ENCODE results near the gene AP3B1.
A peak's percentile ranks its signal among the peaks of the same experiment; 100 is the strongest.
"Not testable (repeated sequence)": the region's sequence is repeated elsewhere in the genome, so short reads cannot be mapped to it uniquely, and the experiment has no call there.

The AP3B1 gene

GRCh38 chr5:78137290-78137689 lies 157.2 kb downstream of the AP3B1 start:
- DNase-seq: no peak

- DNase-seq: no peak
Observed at GRCh38 chr5:78133423-78133822, 161.1 kb downstream of the AP3B1 start.

GRCh38 chr5:78132507-78132906 lies 162.0 kb downstream of the AP3B1 start:
- peak in 1 of 2 experiments; percentile 11 for DNase-seq

- DNase-seq: peak in 1 of 2 experiments; percentile 70
Observed at GRCh38 chr5:78129597-78129996, 164.9 kb downstream of the AP3B1 start.

- peak in 1 of 2 experiments; percentile 53 for DNase-seq
Observed at GRCh38 chr5:78127875-78128274, 166.6 kb downstream of the AP3B1 start.

- peak in 1 of 2 experiments; percentile 7 for DNase-seq
Observed at GRCh38 chr5:78126536-78126935, 168.0 kb downstream of the AP3B1 start.

- DNase-seq: no peak
Observed at GRCh38 chr5:78116167-78116566, 178.3 kb downstream of the AP3B1 start.

- DNase-seq: no peak
Observed at GRCh38 chr5:78113689-78114264, 180.7 kb downstream of the AP3B1 start.

- no peak for DNase-seq
Observed at GRCh38 chr5:78112931-78113330, 181.6 kb downstream of the AP3B1 start.

- DNase-seq: no peak
Observed at GRCh38 chr5:78109891-78110324, 184.6 kb downstream of the AP3B1 start.

GRCh38 chr5:78108564-78108963 lies 185.9 kb downstream of the AP3B1 start:
- no peak for DNase-seq

- DNase-seq: peak in 1 of 2 experiments; percentile 33
Observed at GRCh38 chr5:78103232-78103918, 191.1 kb downstream of the AP3B1 start.

GRCh38 chr5:78102500-78102899 lies 192.0 kb downstream of the AP3B1 start:
- DNase-seq: no peak

GRCh38 chr5:78095125-78095524 lies 199.4 kb downstream of the AP3B1 start:
- no peak for DNase-seq

- no peak for DNase-seq
Observed at GRCh38 chr5:78090002-78090401, 204.5 kb downstream of the AP3B1 start.

- DNase-seq: no peak
Observed at GRCh38 chr5:78078858-78079257, 215.6 kb downstream of the AP3B1 start.

- DNase-seq: no peak
Observed at GRCh38 chr5:78077369-78078068, 217.0 kb downstream of the AP3B1 start.

- DNase-seq: no peak
Observed at GRCh38 chr5:78076351-78076750, 218.1 kb downstream of the AP3B1 start.

- no peak for DNase-seq
Observed at GRCh38 chr5:78075301-78075700, 219.2 kb downstream of the AP3B1 start.

- not testable (repeated sequence) for DNase-seq
Observed at GRCh38 chr5:78070691-78071090, 223.8 kb downstream of the AP3B1 start.

- DNase-seq: not testable (repeated sequence)
Observed at GRCh38 chr5:78067581-78067980, 226.9 kb downstream of the AP3B1 start.

- DNase-seq: not testable (repeated sequence)
Observed at GRCh38 chr5:78066722-78067121, 227.8 kb downstream of the AP3B1 start.

- no peak for DNase-seq
Observed at GRCh38 chr5:78065663-78066062, 228.8 kb downstream of the AP3B1 start.

- DNase-seq: no peak
Observed at GRCh38 chr5:78064941-78065472, 229.5 kb downstream of the AP3B1 start.

All from NCI-H2081 (cell line).